ENCODE results near the gene SREBF1. TPM values are rescaled to one million over a fixed set of nuclear protein-coding genes. Genes with fewer than 3 reads are reported as not detected.

SREBF1 gene
- polyA plus RNA-seq, 1 of the 3 experiments (the other 2 are of a cell fraction): 20.4 TPM

- TF ChIP-seq REST (IDR thresholded peaks at IDR 0.05; ENCODE audit: low read depth, low read length) (no peak), TEAD4 (IDR thresholded peaks at IDR 0.05; ENCODE audit: borderline replicate concordance, insufficient read depth) (no peak), IRF3 (IDR thresholded peaks at IDR 0.05; ENCODE audit: low read depth, low read length) (no peak), JUND (IDR thresholded peaks at IDR 0.05) (no peak), GABPA (IDR thresholded peaks at IDR 0.05; ENCODE audit: low read depth) (no peak)
These were observed 30.0 kb downstream of the SREBF1 start (continued) for GRCh38 chr17:17806611-17807274.

- no peaks in the 10 kb centered on the region for H3K27me3 ChIP-seq (ENCODE audit: insufficient read depth)
- no peak overlapping the region for H3K9ac ChIP-seq
- no peaks in the 10 kb centered on the region for H3K9me3 ChIP-seq
- H3K4me3 ChIP-seq (ENCODE audit: low read depth in 2 of 2, low read length in 1 of 2): no peak overlapping the region
- WGBS (ENCODE audit: low lambda C conversion rate): 96% methylated on average over 4 of the region's 4 CpGs
- H3K36me3 ChIP-seq (replicated peaks in 1 of 2; ENCODE audit: control insufficient read depth in 1 of 2, insufficient read depth in 2 of 2, low read length in 1 of 2): peaks cover 9 to 48% of the 10 kb centered on the region in 2 experiments
- peaks cover 0 to 30% of the 10 kb centered on the region in 2 experiments; a peak in 1 of 4 replicates for H3K4me1 ChIP-seq (ENCODE audit: control insufficient read depth in 1 of 2, insufficient read depth in 2 of 2, low read depth in 1 of 2, low read length in 1 of 2)
- no peaks in the 10 kb centered on the region for H4K20me1 ChIP-seq (ENCODE audit: insufficient read depth)
- TF ChIP-seq CHD2 (IDR thresholded peaks at IDR 0.05; ENCODE audit: low read length, partially characterized antibody) (no peak), JUND (IDR thresholded peaks at IDR 0.05) (no peak), POLR2AphosphoS5 (IDR thresholded peaks at IDR 0.05; ENCODE audit: low read depth, low read length) (0 out of 2 replicates have a peak, but pooled peaks have one; percentile 1), RAD21 (IDR thresholded peaks at IDR 0.05; ENCODE audit: low read length) (no peak)
- no peaks in the 10 kb centered on the region for H3F3A ChIP-seq (replicated peaks; ENCODE audit: insufficient read depth)
- peak overlapping the region in 1 of 2 experiments; percentile 67; a peak in 1 of 4 replicates for H3K27ac ChIP-seq (ENCODE audit: low read depth in 2 of 2, low read length in 1 of 2)
- CTCF ChIA-PET: interaction anchor here (0.7 to 4.1 kb wide), 6 partner anchors 25 to 125 kb away, joined by 3 to 16 read pairs (median 4); no protein-coding TSS in a partner anchor
- no peak for DNase-seq
- no peak overlapping the region for H2AFZ ChIP-seq (ENCODE audit: low read depth)
- no peak overlapping the region for H3K4me2 ChIP-seq
- H3K79me2 ChIP-seq (ENCODE audit: insufficient read depth): no peaks in the 10 kb centered on the region
- no peaks in the 10 kb centered on the region for H3K9me2 ChIP-seq
- POLR2A ChIA-PET: interaction anchor here (1.8 kb wide), 1 partner anchor 31 kb away, joined by 6 read pairs; the partner anchor contains the start of gene SREBF1
These were observed 30.8 kb downstream of the SREBF1 start for GRCh38 chr17:17806035-17806434.

- CTCF ChIA-PET: interaction anchor here (4.1 kb wide), 1 partner anchor 113 kb away, joined by 16 read pairs; no protein-coding TSS in a partner anchor
- H3K9me2 ChIP-seq: no peaks in the 10 kb centered on the region
- no peak for TF ChIP-seq NFIC (IDR thresholded peaks at IDR 0.05; ENCODE audit: borderline replicate concordance)
- TF ChIP-seq, protein P1, sequence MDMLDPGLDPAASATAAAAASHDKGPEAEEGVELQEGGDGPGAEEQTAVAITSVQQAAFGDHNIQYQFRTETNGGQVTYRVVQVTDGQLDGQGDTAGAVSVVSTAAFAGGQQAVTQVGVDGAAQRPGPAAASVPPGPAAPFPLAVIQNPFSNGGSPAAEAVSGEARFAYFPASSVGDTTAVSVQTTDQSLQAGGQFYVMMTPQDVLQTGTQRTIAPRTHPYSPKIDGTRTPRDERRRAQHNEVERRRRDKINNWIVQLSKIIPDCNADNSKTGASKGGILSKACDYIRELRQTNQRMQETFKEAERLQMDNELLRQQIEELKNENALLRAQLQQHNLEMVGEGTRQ (IDR thresholded peaks at IDR 0.05; ENCODE audit: borderline replicate concordance, low read depth, low read length): no peak
- TF ChIP-seq IRF3 (IDR thresholded peaks at IDR 0.05; ENCODE audit: low read depth, low read length): no peak
- no peak for TF ChIP-seq EP300 (IDR thresholded peaks at IDR 0.05; ENCODE audit: borderline replicate concordance in 1 of 2, low read depth in 1 of 2, low read length in 1 of 2)
- TF ChIP-seq SIN3A (IDR thresholded peaks at IDR 0.05; ENCODE audit: borderline replicate concordance, low read depth, low read length): no peak
- no peak for TF ChIP-seq POLR2AphosphoS5 (IDR thresholded peaks at IDR 0.05; ENCODE audit: low read depth, low read length)
- TF ChIP-seq RCOR1 (IDR thresholded peaks at IDR 0.05; ENCODE audit: low read length): no peak
- no peak for TF ChIP-seq CHD2 (IDR thresholded peaks at IDR 0.05; ENCODE audit: low read length, partially characterized antibody)
- TF ChIP-seq PBX3 (IDR thresholded peaks at IDR 0.05): no peak
- no peak for TF ChIP-seq MXI1 (IDR thresholded peaks at IDR 0.05; ENCODE audit: low read depth, low read length)
These were observed 31.2 kb downstream of the SREBF1 start for GRCh38 chr17:17805575-17805974.

More at GRCh38 chr17:17805575-17805974, 31.2 kb downstream of the SREBF1 start:
- Histone ChIP-seq H3K36me3 (replicated peaks in 1 of 2; ENCODE audit: control insufficient read depth in 1 of 2, insufficient read depth in 2 of 2, low read length in 1 of 2) (peaks cover 9 to 43% of the 10 kb centered on the region in 2 experiments), H3K27me3 (ENCODE audit: insufficient read depth) (no peaks in the 10 kb centered on the region), H2AFZ (ENCODE audit: low read depth) (no peak overlapping the region), H3K4me3 (ENCODE audit: low read depth in 2 of 2, low read length in 1 of 2) (no peak overlapping the region), H3K4me1 (ENCODE audit: control insufficient read depth in 1 of 2, insufficient read depth in 2 of 2, low read depth in 1 of 2, low read length in 1 of 2) (peaks cover 0 to 31% of the 10 kb centered on the region in 2 experiments; a peak in 1 of 4 replicates), H3F3A (replicated peaks; ENCODE audit: insufficient read depth) (no peaks in the 10 kb centered on the region), H3K9me3 (no peaks in the 10 kb centered on the region), H3K79me2 (ENCODE audit: insufficient read depth) (no peaks in the 10 kb centered on the region), H3K9ac (no peak overlapping the region), H4K20me1 (ENCODE audit: insufficient read depth) (no peaks in the 10 kb centered on the region), H3K27ac (ENCODE audit: low read depth in 2 of 2, low read length in 1 of 2) (peak overlapping the region in 1 of 2 experiments; percentile 35; a peak in 1 of 4 replicates), H3K4me2 (no peak overlapping the region)
- 88% methylated on average over 7 of the region's 9 CpGs for WGBS (ENCODE audit: low lambda C conversion rate)
- POLR2A ChIA-PET: no interaction called here
- no peak for DNase-seq
